Upper lobe of left lung (tissue), 4 donors: ENCODE data around the gene PRAF2.

Experiments used
- CTCF ChIP-seq, 6 experiments: fragments of 450-650 bp in 4 of 6; fragments of 200-600 bp in 2 of 6; sonication (generic) in 2 of 6; IDR thresholded peaks; one replicate each; pipeline ENCODE4 v1.5.1; 2016 to 2019; ENCODE audit warnings: antibody characterized with exemption in 6 of 6
- EP300 ChIP-seq, 4 donors: sonication (generic); formaldehyde crosslinking; IDR thresholded peaks; one replicate each; pipeline ENCODE4 v1.5.1; 2017; ENCODE audit warnings: antibody characterized with exemption in 4 of 4, control low read depth in 2 of 4
- POLR2A ChIP-seq, 4 donors: fragments of 450-650 bp; IDR thresholded peaks; one replicate each; pipeline ENCODE4 v1.5.1; 2016 to 2017; ENCODE audit warnings: antibody characterized with exemption in 4 of 4, mild to moderate bottlenecking in 2 of 4
- POLR2AphosphoS5 ChIP-seq, 2 donors: sonication (generic); formaldehyde crosslinking; IDR thresholded peaks; one replicate each; pipeline ENCODE4 v1.5.1; 2017; ENCODE audit warnings: antibody characterized with exemption in 2 of 2

- TF ChIP-seq POLR2A (IDR thresholded peaks at IDR 0.05) (no peak), CTCF (IDR thresholded peaks at IDR 0.05) (no peak), POLR2AphosphoS5 (IDR thresholded peaks at IDR 0.05) (no peak), EP300 (IDR thresholded peaks at IDR 0.05) (no peak)
Observed at GRCh38 chrX:49059681-49060085, 14.1 kb downstream of the PRAF2 start.
